PC-3 (cell line): ENCODE data around the gene SMYD3. TPM values are rescaled to one million over a fixed set of nuclear protein-coding genes. Genes with fewer than 3 reads are reported as not detected.

Experiments
- ATAC-seq: fragments of 200-7000 bp; cut with Tn5 transposase; 2 replicates; pipeline ENCODE4 v1.9.1; 2020; ENCODE audit warnings: mild to moderate bottlenecking, moderate library complexity
- BruUV-seq: library from RNA; stranded (reverse); fragments of 400-500 nt; replicated peaks from 2 replicates; lab custom pipeline; 2021; lab: Mats Ljungman, UMichigan
- CTCF ChIA-PET: fragments of 300-600 bp; sonication (Branson Sonifier 250); formaldehyde crosslinking; loops from one replicate; lab custom pipeline; 2022; ENCODE audit warnings: antibody characterized with exemption; lab: Charles Lee
- POLR2A ChIA-PET: fragments of 300-600 bp; sonication (Branson Sonifier 250); formaldehyde crosslinking; loops from one replicate; lab custom pipeline; 2022; ENCODE audit warnings: antibody characterized with exemption; ENCODE audit not compliant: unreplicated experiment; lab: Charles Lee
- DNase-seq: peaks from one replicate; pipeline ENCODE4 v3.0.0-alpha.2; 2015
- H2AFZ ChIP-seq: fragments of 300-600 bp; sonication (generic); 2 replicates; pipeline ENCODE4 v1.6.0; 2016; ENCODE audit warnings: antibody characterized with exemption, low read length
- H3F3A ChIP-seq: fragments of 300-600 bp; sonication (generic); one replicate; pipeline ENCODE4 v1.6.0; 2017; ENCODE audit warnings: antibody characterized with exemption, low read length, control low read depth, mild to moderate bottlenecking; ENCODE audit not compliant: unreplicated experiment
- H3K27ac ChIP-seq: fragments of 300-600 bp; sonication (generic); 2 replicates; pipeline ENCODE4 v1.5.1; 2016; ENCODE audit warnings: mild to moderate bottlenecking, low read length
- H3K27me3 ChIP-seq: fragments of 300-600 bp; sonication (generic); 2 replicates; pipeline ENCODE4 v1.6.1; 2016; ENCODE audit warnings: low read length, mixed read lengths
- H3K36me3 ChIP-seq: fragments of 300-600 bp; sonication (generic); 2 replicates; pipeline ENCODE4 v1.6.1; 2016; ENCODE audit warnings: low read depth, mixed run types, low read length, mixed read lengths
- H3K4me1 ChIP-seq: fragments of 300-600 bp; sonication (generic); 2 replicates; pipeline ENCODE4 v1.5.1; 2016; ENCODE audit warnings: low read length; ENCODE audit not compliant: insufficient read depth
- H3K4me2 ChIP-seq: fragments of 300-600 bp; sonication (generic); 2 replicates; pipeline ENCODE4 v1.6.0; 2016; ENCODE audit warnings: low read length
- H3K4me3 ChIP-seq: fragments of 300-600 bp; sonication (generic); 2 replicates; pipeline ENCODE4 v1.5.1; 2016; ENCODE audit warnings: mild to moderate bottlenecking, low read length, mixed read lengths
- H3K79me2 ChIP-seq: fragments of 300-600 bp; sonication (generic); 2 replicates; pipeline ENCODE4 v1.6.1; 2017; ENCODE audit warnings: low read length, mixed read lengths
- H3K9ac ChIP-seq: fragments of 300-600 bp; sonication (generic); 2 replicates; pipeline ENCODE4 v1.6.0; 2016; ENCODE audit warnings: mild to moderate bottlenecking, low read length
- H3K9me2 ChIP-seq: fragments of 300-600 bp; sonication (generic); replicated peaks from 2 replicates; pipeline ENCODE4 v1.6.1; 2016; ENCODE audit warnings: mixed run types, low read length, mixed read lengths
- H3K9me3 ChIP-seq: fragments of 300-600 bp; sonication (generic); 2 replicates; pipeline ENCODE4 v1.6.1; 2016; ENCODE audit warnings: low read length, mixed read lengths
- H4K20me1 ChIP-seq: fragments of 300-600 bp; sonication (generic); 2 replicates; pipeline ENCODE4 v1.6.1; 2016; ENCODE audit warnings: low read length, mixed read lengths
- CTCF ChIP-seq: fragments of 300-600 bp; sonication (generic); conservative IDR thresholded peaks from 2 replicates; pipeline ENCODE4 v1.5.1; 2017; ENCODE audit warnings: antibody characterized with exemption, low read depth, mild to moderate bottlenecking, low read length
- EZH2 ChIP-seq: fragments of 300-600 bp; sonication (generic); IDR thresholded peaks from one replicate; pipeline ENCODE4 v1.6.1; 2017; ENCODE audit warnings: antibody characterized with exemption, mild to moderate bottlenecking, low read length; ENCODE audit not compliant: unreplicated experiment
- EZH2phosphoT487 ChIP-seq: fragments of 300-600 bp; sonication (generic); IDR thresholded peaks from 2 replicates; pipeline ENCODE4 v1.6.1; 2018; ENCODE audit warnings: mild to moderate bottlenecking, antibody characterized with exemption, low read length, borderline replicate concordance
- intact Hi-C: fragments of 100-400 bp; cut with micrococcal nuclease; formaldehyde crosslinking; loops from 2 replicates; pipeline ENCODE4 v1.9.0; 2023
- total RNA-seq: library from RNA; depleted of rRNA; stranded (reverse); fragments of >200 nt; gene quantifications from 2 replicates; pipeline ENCODE4 v1.2.3, GENCODE V29; 2014

Gene SMYD3
- total RNA-seq, 1 experiment from 2014 or later: 33.0 TPM

- Histone ChIP-seq H3K27ac (peak overlapping the region; percentile 59), H3K9me2 (no peaks in the 10 kb centered on the region), H3K36me3 (no peaks in the 10 kb centered on the region), H3K79me2 (peaks cover 9% of the 10 kb centered on the region), H3K9ac (no peak overlapping the region), H3K4me3 (no peak overlapping the region), H3K9me3 (no peaks in the 10 kb centered on the region), H3K27me3 (no peaks in the 10 kb centered on the region), H3K4me2 (peak overlapping the region; percentile 70), H3K4me1 (peaks cover 20% of the 10 kb centered on the region), H4K20me1 (no peaks in the 10 kb centered on the region), H2AFZ (no peak overlapping the region), H3F3A (no peaks in the 10 kb centered on the region)
- ChIA-PET CTCF (no interaction called here), POLR2A (no interaction called here)
- peak; percentile 38; the same call in 1 of the 2 replicates for ATAC-seq
- intact Hi-C loops: no loop called here
- TF ChIP-seq EZH2: no peak
- no peak for TF ChIP-seq CTCF
- no peak for TF ChIP-seq EZH2phosphoT487
- peak; percentile 74 for DNase-seq
- BruUV-seq: no TSS peak
Measured at GRCh38 chr1:246427611-246428010, 79.5 kb downstream of the SMYD3 start.

DNA sequence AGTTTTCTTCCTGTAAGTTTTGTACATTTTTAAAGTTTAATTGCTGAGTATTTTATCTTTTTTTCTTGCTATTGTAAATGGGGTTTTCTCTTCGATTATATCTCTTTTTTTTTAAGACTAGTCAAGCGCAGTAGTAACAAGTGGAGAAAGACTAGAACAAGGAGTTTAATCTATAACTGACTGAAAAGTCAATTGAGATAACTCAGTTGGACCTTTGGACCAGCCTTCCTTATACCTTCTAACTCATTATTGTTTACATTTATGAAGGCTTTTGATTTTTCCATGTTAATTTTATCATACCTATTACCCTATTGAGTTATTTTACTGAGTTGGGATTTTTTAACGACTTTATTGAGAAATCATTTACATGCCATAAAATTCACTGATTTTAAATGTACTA is 81.2 kb downstream of the SMYD3 start:
- Histone ChIP-seq H3K4me1 (peaks cover 25% of the 10 kb centered on the region), H3K27me3 (no peaks in the 10 kb centered on the region), H2AFZ (no peak overlapping the region), H3F3A (no peaks in the 10 kb centered on the region), H3K4me3 (no peak overlapping the region), H3K4me2 (no peak overlapping the region), H4K20me1 (no peaks in the 10 kb centered on the region), H3K9me2 (no peaks in the 10 kb centered on the region), H3K36me3 (no peaks in the 10 kb centered on the region), H3K9ac (no peak overlapping the region), H3K79me2 (no peaks in the 10 kb centered on the region), H3K9me3 (no peaks in the 10 kb centered on the region), H3K27ac (no peak overlapping the region)
- ChIA-PET POLR2A (no interaction called here), CTCF (no interaction called here)
- intact Hi-C loops: no loop called here
- DNase-seq (no peak), ATAC-seq (no peak)
- no TSS peak for BruUV-seq
- TF ChIP-seq CTCF (no peak), EZH2phosphoT487 (no peak), EZH2 (no peak)

- no peak overlapping the region for H3K4me3 ChIP-seq
- DNase-seq (no peak), ATAC-seq (no peak)
- BruUV-seq: no TSS peak
- no peaks in the 10 kb centered on the region for H3K27me3 ChIP-seq
- no peaks in the 10 kb centered on the region for H4K20me1 ChIP-seq
- H3K36me3 ChIP-seq: no peaks in the 10 kb centered on the region
- no peak overlapping the region for H3K4me2 ChIP-seq
- H3K9ac ChIP-seq: no peak overlapping the region
- POLR2A ChIA-PET: no interaction called here
- CTCF ChIA-PET: interaction anchor here (0.6 kb wide), 1 partner anchor 1103 kb away, joined by 3 read pairs; no protein-coding TSS in a partner anchor
- H3K79me2 ChIP-seq: no peaks in the 10 kb centered on the region
- no peak overlapping the region for H2AFZ ChIP-seq
- H3F3A ChIP-seq: no peaks in the 10 kb centered on the region
- intact Hi-C loops: no loop called here
- TF ChIP-seq EZH2: no peak
- no peak for TF ChIP-seq EZH2phosphoT487
- TF ChIP-seq CTCF: no peak
- H3K27ac ChIP-seq: no peak overlapping the region
- no peaks in the 10 kb centered on the region for H3K9me3 ChIP-seq
- H3K9me2 ChIP-seq: no peaks in the 10 kb centered on the region
- H3K4me1 ChIP-seq: peaks cover 26% of the 10 kb centered on the region
Measured at GRCh38 chr1:246425139-246425794, 81.8 kb downstream of the SMYD3 start.
